Dermis microvascular lymphatic vessel endothelial cell (primary cell): Measurements from ENCODE around the gene MBD3L3. TPM values are rescaled to one million over a fixed set of nuclear protein-coding genes. Genes with fewer than 3 reads are reported as not detected.

Experiments
- total RNA-seq: library from RNA; depleted of rRNA; stranded (reverse); fragments of >200 nt; gene quantifications from 2 replicates; pipeline ENCODE4 v1.2.1, GENCODE V29; 2014

The MBD3L3 gene
- total RNA-seq, 1 donor from 2014 or later: not detected

Other genes starting within 250 kb of the MBD3L3 start
- gene ADGRE1, start 171.1 kb downstream of the MBD3L3 start, total RNA-seq: not detected in 2 replicates
- gene MBD3L2B, start 37.2 kb downstream of the MBD3L3 start, total RNA-seq: not detected in 2 replicates
- gene MBD3L5, start 28.1 kb downstream of the MBD3L3 start, total RNA-seq: not detected in 2 replicates
- gene MBD3L4, start 18.5 kb downstream of the MBD3L3 start, total RNA-seq: not detected in 2 replicates
- gene MBD3L2, start 9.4 kb downstream of the MBD3L3 start, total RNA-seq: not detected in 2 replicates
- 14.0 and 16.2 TPM in 2 replicates for gene ZNF557, start 11.0 kb upstream of the MBD3L3 start, total RNA-seq
- 38.3 and 65.6 TPM in 2 replicates for gene INSR, start 235.7 kb upstream of the MBD3L3 start, total RNA-seq